HG03460 (cell line): Measurements from ENCODE around the gene HNRNPLL.
"Not testable (repeated sequence)": the region's sequence is repeated elsewhere in the genome, so short reads cannot be mapped to it uniquely, and the experiment has no call there.

Source experiments
- ATAC-seq: cut with Tn5 transposase; IDR thresholded peaks from one replicate; pipeline ENCODE4 v1.9.1; 2021; ENCODE audit not compliant: unreplicated experiment

HNRNPLL gene

GRCh38 chr2:38620282-38620977, 17.7 kb upstream of the HNRNPLL start:
- ATAC-seq, result no peak

GRCh38 chr2:38619458-38620164, 16.9 kb upstream of the HNRNPLL start:
- ATAC-seq, result no peak

GRCh38 chr2:38617301-38617700, 14.6 kb upstream of the HNRNPLL start:
- ATAC-seq, result no peak

- ATAC-seq, result no peak
Measured at GRCh38 chr2:38615237-38615636, 12.5 kb upstream of the HNRNPLL start.

- no peak for ATAC-seq
Measured at GRCh38 chr2:38613849-38614213, 11.1 kb upstream of the HNRNPLL start.

GRCh38 chr2:38613126-38613848, 10.6 kb upstream of the HNRNPLL start:
- ATAC-seq, result no peak

- ATAC-seq, result peak; percentile 55
Measured at GRCh38 chr2:38610851-38611801, 8.4 kb upstream of the HNRNPLL start.

- ATAC-seq, result not testable (repeated sequence)
Measured at GRCh38 chr2:38609246-38609645, 6.5 kb upstream of the HNRNPLL start.

- ATAC-seq, result no peak
Measured at GRCh38 chr2:38608755-38609154, 6.0 kb upstream of the HNRNPLL start.

GRCh38 chr2:38605298-38605830, 2.6 kb upstream of the HNRNPLL start:
- no peak for ATAC-seq

- ATAC-seq, result peak; percentile 38
Measured at GRCh38 chr2:38603402-38604290, 918 bp upstream of the HNRNPLL start.

GRCh38 chr2:38602136-38602731, 494 bp downstream of the HNRNPLL start:
- peak; percentile 17 for ATAC-seq

GRCh38 chr2:38601463-38602135, 1.1 kb downstream of the HNRNPLL start:
- no peak for ATAC-seq

GRCh38 chr2:38600921-38601455, 1.7 kb downstream of the HNRNPLL start:
- no peak for ATAC-seq

- no peak for ATAC-seq
Measured at GRCh38 chr2:38600242-38600891, 2.4 kb downstream of the HNRNPLL start.

GRCh38 chr2:38599706-38600105, 3.0 kb downstream of the HNRNPLL start:
- ATAC-seq, result no peak

GRCh38 chr2:38598991-38599295, 3.8 kb downstream of the HNRNPLL start:
- no peak for ATAC-seq
